GM21717 (cell line): ENCODE results near the gene PREX1.
"Not testable (repeated sequence)": the region's sequence is repeated elsewhere in the genome, so short reads cannot be mapped to it uniquely, and the experiment has no call there.

Experiments used
- ATAC-seq: cut with Tn5 transposase; IDR thresholded peaks from one replicate; pipeline ENCODE4 v1.9.1; 2021; ENCODE audit warnings: mild to moderate bottlenecking, moderate library complexity; ENCODE audit not compliant: unreplicated experiment

Gene PREX1

GRCh38 chr20:48826480-48826879 is 1.3 kb downstream of the PREX1 start:
- not testable (repeated sequence) for ATAC-seq

- ATAC-seq: no peak
Measured at GRCh38 chr20:48826069-48826468, 1.7 kb downstream of the PREX1 start.

- no peak for ATAC-seq
Measured at GRCh38 chr20:48825566-48825920, 2.3 kb downstream of the PREX1 start.

GRCh38 chr20:48824830-48825565 is 2.8 kb downstream of the PREX1 start:
- ATAC-seq: no peak

DNA sequence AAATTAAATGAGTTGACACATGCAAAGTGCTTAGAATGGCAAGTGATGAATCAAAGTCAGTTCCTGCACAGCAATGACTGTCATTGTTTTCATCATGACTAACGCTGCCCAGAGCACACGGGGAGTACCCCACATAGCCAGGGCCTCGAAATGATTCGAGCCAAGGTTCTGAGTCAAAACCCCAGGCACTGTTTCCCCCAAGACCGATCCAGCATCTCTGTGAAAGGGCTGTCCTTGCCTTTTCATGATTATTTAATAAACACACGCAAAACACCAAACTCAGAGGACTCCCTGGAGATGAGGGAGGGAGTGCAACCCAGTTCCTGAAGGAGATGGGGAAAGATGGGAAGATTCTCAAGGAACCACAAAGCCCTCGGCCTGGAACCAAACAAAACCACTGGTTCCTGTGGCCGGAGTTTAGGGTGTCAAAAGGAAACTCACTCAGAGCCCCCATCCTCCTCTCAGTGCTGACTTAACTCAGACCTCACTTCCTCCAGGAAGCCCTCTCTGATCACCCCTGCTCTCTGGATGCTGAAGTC is 3.8 kb downstream of the PREX1 start:
- no peak for ATAC-seq

GRCh38 chr20:48823476-48823875 is 4.3 kb downstream of the PREX1 start:
- no peak for ATAC-seq

DNA sequence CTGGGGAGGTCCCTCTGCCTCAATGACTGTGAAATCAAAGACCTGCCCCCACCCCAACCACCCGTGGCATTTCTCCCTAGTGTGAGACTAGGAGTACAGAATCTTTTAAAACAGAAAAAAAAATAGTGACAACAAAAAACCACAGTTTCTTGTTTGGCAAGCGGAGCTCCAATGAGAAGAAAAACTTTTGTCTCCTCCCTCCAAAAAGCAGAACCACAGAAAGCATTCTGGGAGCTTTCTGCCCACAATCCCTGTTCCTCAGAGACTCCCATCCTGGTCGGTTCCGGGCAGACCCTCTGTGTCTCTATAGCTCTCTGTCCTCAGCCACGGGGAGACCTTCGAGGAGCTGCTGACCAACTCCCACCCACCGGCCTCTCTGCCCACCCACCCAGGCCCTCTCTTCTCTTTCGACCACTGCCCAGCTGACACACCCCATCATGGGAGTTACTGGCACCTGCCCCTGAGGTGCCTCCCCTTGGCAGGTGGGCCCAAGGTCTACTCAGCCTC is 4.9 kb downstream of the PREX1 start:
- no peak for ATAC-seq

DNA sequence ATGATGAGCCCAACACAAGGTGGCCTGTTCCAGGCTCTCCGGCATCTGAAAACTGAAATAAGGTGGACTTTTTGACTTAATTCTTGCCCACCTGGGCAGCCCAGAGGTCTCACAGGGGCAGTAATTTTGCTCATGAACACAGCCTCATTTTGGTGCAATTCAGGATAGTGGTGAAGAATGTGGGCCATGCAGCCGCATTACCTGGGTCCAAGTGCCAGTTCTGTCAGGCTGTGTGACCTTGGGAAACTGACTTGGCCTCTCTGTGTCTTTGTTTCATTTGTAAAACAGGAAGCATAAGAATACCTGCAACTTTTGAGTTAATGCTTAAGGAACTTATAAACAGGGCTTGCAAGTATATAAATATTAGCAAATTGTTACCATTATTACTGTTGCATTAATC is 5.6 kb downstream of the PREX1 start:
- ATAC-seq: no peak

- no peak for ATAC-seq
Measured at GRCh38 chr20:48821261-48821920, 6.4 kb downstream of the PREX1 start.

GRCh38 chr20:48820649-48820973 is 7.2 kb downstream of the PREX1 start:
- no peak for ATAC-seq

- ATAC-seq: no peak
Measured at GRCh38 chr20:48819821-48820648, 7.8 kb downstream of the PREX1 start.

DNA sequence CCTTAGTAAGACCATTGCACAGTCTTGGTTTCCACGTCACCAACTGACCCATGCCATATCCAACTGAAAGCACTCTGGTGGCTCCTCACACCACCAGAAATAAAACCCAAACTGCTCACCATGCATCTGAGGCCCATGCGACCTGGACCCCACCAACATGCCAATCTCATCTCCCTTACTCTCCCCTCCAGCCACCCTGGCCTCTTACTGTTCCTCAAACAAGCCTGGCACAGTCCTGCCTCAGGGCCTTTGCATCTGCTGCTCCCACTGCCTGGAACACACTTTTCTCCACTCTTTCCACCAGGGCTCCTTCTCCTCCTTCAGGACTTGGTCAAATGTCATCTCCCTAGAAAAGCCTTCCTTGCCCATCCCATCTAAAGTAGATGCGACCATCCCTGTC is 8.7 kb downstream of the PREX1 start:
- ATAC-seq: no peak

DNA sequence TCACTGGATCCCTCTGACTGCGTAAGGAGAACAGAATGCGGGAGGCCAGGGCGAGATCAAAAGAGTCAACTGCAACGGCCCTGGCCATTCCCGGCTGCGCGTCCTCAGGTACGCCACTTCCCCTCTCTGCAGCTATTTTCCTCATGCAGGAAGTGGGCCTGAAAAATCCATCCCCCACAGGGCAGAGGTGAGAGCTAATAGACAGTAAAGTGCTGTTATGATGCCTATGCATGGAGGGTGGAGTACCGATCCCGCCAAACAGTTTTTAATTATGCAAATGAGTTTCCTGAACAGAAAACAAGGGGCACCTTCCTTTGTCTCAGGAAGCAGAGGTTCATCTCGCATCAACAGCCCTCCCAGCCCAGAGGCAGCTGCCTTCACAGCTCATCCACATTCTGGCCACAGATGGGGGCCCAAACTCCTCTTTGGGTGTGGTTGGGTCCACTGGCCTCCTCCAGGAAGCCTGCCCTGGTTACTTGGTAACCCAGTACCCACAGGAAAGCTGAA is 9.3 kb downstream of the PREX1 start:
- ATAC-seq: no peak

- ATAC-seq: no peak
Measured at GRCh38 chr20:48818031-48818370, 9.8 kb downstream of the PREX1 start.

DNA sequence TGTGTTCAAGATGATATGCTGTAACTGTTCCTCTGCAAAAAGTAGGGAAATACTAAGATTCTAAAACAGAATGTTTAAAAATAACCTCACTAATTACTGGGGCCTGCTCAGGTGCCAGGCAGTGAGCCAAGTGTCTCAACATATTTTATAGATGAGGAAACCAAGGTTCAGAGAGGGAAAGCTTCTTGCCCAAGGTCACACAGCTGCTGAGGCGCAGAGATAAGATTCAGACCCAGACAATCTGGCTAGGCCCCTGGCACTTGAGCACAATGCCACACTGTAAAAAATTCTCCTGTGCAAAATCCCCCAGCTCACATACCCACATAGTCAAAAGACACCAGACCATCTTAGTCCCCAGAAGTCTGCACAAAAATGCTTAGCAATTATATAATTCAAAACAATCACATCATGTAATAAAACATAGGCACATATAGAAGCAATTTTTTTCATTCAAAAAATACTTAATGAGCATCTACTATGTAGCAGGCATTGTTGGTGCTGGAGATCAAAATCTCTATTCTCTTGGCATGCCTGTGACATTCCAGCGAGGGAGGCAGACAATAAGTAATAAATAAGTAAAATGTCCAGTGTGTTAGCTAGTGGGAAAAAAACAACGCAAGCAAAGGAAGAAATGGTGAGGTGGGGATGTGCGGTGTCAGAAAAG is 10.3 kb downstream of the PREX1 start:
- no peak for ATAC-seq

DNA sequence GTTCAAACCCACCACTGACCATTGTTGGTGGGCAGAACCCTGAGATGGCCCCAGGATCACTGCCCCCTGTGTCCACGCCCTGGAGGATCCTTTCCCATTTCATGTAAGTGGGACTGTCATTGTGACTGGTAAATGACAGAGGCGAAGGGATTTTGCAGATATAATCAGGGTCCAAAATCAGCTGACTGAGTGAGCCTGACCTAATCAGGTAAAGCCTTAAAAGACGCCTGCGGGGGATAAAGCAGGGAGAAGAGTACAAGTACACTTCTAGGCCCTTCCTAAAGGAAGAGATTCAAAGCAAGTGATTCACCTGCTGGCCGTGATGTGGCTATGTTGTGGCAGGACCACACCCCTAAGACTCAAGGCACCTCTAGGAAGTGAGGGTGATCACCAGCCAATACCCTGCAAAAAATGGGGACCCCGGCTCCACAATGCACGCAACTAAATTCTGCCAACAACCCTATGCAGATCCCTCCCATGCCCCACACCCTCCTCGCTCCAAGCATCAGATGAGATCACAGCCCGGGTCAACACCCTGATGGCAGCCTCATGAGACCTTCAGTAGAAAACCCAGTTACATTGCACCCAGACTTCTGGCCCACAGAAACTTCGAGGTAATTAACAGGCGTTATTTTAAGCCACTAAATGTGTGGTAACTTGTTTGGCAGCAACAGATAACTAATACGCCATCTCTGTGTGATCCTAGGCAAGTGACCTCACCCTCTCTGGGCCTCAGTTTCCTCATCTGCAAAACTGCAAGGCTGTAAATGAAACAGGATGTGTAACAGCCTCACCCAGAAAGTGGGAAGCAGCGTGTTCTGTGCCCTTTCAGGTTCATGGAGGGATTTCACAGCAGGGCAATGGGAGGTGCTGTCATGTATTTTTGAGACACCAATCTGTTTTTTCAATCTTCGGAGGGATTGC is 11.3 kb downstream of the PREX1 start:
- no peak for ATAC-seq

DNA sequence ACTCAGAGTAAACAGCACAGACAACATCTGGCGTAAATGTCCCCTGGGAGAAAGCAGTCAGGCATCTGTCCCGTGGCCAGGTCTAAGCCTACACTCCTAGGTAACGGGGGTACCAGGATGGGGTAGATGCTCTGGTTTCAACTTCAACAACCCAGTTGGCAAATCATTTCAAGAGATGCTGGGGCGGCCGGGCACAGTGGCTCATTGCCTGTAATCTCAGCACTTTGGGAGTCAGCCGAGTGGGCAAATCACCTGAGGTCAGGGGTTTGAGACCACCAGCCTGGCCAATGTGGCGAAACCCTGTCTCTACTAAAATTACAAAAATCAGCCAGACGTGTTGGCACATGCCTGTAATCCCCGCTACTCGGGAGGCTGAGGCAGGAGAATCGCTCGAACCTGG is 12.3 kb downstream of the PREX1 start:
- no peak for ATAC-seq

DNA sequence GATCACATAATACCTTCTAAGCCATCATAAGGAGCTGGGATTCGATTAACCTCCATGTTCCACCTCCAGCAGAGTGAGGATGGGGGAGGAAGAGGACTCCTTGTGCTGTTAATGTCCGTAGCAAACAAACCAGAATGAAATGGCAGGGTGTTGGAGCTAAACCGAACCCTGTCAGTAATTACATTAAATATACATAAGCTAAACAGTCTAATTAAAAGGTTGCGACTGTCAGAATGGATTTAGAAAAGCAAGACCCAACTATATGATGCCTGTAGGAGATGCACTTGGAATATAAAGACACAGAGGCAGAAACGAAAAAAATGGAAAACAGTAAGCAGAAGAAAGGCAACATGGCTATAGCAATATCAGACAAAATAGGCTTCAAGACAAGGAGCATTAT is 13.2 kb downstream of the PREX1 start:
- ATAC-seq: no peak

- ATAC-seq: no peak
Measured at GRCh38 chr20:48813930-48814546, 13.8 kb downstream of the PREX1 start.

DNA sequence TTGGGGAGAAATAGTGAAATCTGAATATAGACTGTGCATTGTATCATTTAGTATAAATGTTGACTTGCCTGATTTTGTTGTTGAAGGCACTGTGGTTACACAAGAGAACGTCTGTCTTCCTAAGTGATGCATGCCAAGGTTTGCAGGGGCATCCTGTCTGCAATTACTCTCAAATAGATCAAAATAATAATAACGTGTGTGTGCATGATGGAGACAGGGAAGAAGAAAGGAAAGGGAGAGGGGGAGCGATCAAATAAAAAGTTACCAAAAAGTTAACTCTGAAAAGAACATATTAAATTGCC is 14.4 kb downstream of the PREX1 start:
- ATAC-seq: no peak
